ENCODE results near the gene UNC45B.
"Not testable (repeated sequence)": the region's sequence is repeated elsewhere in the genome, so short reads cannot be mapped to it uniquely, and the experiment has no call there.

Gene UNC45B

GRCh38 chr17:35147375-35147905 is at the start of gene UNC45B:
Gene UNC45B (plus strand): TSS chr17:35147817. CDS start chr17:35148264, 447 bp downstream.
- Histone ChIP-seq H3K27me3 (ENCODE audit: insufficient read depth, low read depth, severe bottlenecking) (no peaks in the 10 kb centered on the region), H3K36me3 (no peaks in the 10 kb centered on the region), H3K4me3 (ENCODE audit: low read depth, low read length) (no peak within 1 kb of the TSS), H3K9me3 (ENCODE audit: severe bottlenecking) (no peaks in the 10 kb centered on the region), H3K27ac (no peak within 1 kb of the TSS)
- no peak for TF ChIP-seq CTCF (IDR thresholded peaks at IDR 0.05; ENCODE audit: low read depth, low read length)
- DNase-seq = no peak

GRCh38 chr17:35099908-35100307 is 47.7 kb upstream of the UNC45B start:
- Histone ChIP-seq H3K9me3 (ENCODE audit: severe bottlenecking) (no peaks in the 10 kb centered on the region), H3K27me3 (ENCODE audit: insufficient read depth, low read depth, severe bottlenecking) (no peaks in the 10 kb centered on the region), H3K27ac (no peak overlapping the region), H3K36me3 (peaks cover 7% of the 10 kb centered on the region), H3K4me3 (ENCODE audit: low read depth, low read length) (no peak overlapping the region)
- no peak for DNase-seq
- TF ChIP-seq CTCF (IDR thresholded peaks at IDR 0.05; ENCODE audit: low read depth, low read length) = no peak

- Histone ChIP-seq H3K9me3 (ENCODE audit: severe bottlenecking) (no peaks in the 10 kb centered on the region), H3K4me3 (ENCODE audit: low read depth, low read length) (no peak overlapping the region), H3K36me3 (peaks cover 11% of the 10 kb centered on the region), H3K27ac (no peak overlapping the region), H3K27me3 (ENCODE audit: insufficient read depth, low read depth, severe bottlenecking) (no peaks in the 10 kb centered on the region)
- DNase-seq = no peak
- no peak for TF ChIP-seq CTCF (IDR thresholded peaks at IDR 0.05; ENCODE audit: low read depth, low read length)
Observed at GRCh38 chr17:35101036-35101435, 46.6 kb upstream of the UNC45B start.

GRCh38 chr17:35101725-35102124 is 45.9 kb upstream of the UNC45B start:
- no peaks in the 10 kb centered on the region for H3K9me3 ChIP-seq (ENCODE audit: severe bottlenecking)
- peaks cover 14% of the 10 kb centered on the region for H3K36me3 ChIP-seq
- no peaks in the 10 kb centered on the region for H3K27me3 ChIP-seq (ENCODE audit: insufficient read depth, low read depth, severe bottlenecking)
- no peak for TF ChIP-seq CTCF (IDR thresholded peaks at IDR 0.05; ENCODE audit: low read depth, low read length)
- no peak overlapping the region for H3K27ac ChIP-seq
- H3K4me3 ChIP-seq (ENCODE audit: low read depth, low read length) = no peak overlapping the region
- DNase-seq = no peak

GRCh38 chr17:35103271-35103670 is 44.3 kb upstream of the UNC45B start:
- TF ChIP-seq CTCF (IDR thresholded peaks at IDR 0.05; ENCODE audit: low read depth, low read length) = no peak
- no peak overlapping the region for H3K27ac ChIP-seq
- H3K36me3 ChIP-seq = peaks cover 14% of the 10 kb centered on the region
- H3K9me3 ChIP-seq (ENCODE audit: severe bottlenecking) = no peaks in the 10 kb centered on the region
- H3K27me3 ChIP-seq (ENCODE audit: insufficient read depth, low read depth, severe bottlenecking) = no peaks in the 10 kb centered on the region
- no peak for DNase-seq
- H3K4me3 ChIP-seq (ENCODE audit: low read depth, low read length) = no peak overlapping the region

- Histone ChIP-seq H3K36me3 (peaks cover 14% of the 10 kb centered on the region), H3K9me3 (ENCODE audit: severe bottlenecking) (no peaks in the 10 kb centered on the region), H3K4me3 (ENCODE audit: low read depth, low read length) (no peak overlapping the region), H3K27ac (no peak overlapping the region), H3K27me3 (ENCODE audit: insufficient read depth, low read depth, severe bottlenecking) (no peaks in the 10 kb centered on the region)
- DNase-seq = no peak
- no peak for TF ChIP-seq CTCF (IDR thresholded peaks at IDR 0.05; ENCODE audit: low read depth, low read length)
Observed at GRCh38 chr17:35104844-35105450, 42.7 kb upstream of the UNC45B start.

GRCh38 chr17:35110791-35111190 is 36.8 kb upstream of the UNC45B start:
- DNase-seq; H3K36me3 ChIP-seq; H3K9me3 ChIP-seq (ENCODE audit: severe bottlenecking); H3K27ac ChIP-seq; H3K27me3 ChIP-seq (ENCODE audit: insufficient read depth, low read depth, severe bottlenecking); H3K4me3 ChIP-seq (ENCODE audit: low read depth, low read length): not testable (repeated sequence)
